OCI-LY7 (cell line): Measurements from ENCODE around the gene SLAMF6. TPM values are rescaled to one million over a fixed set of nuclear protein-coding genes. Genes with fewer than 3 reads are reported as not detected.
A peak's percentile ranks its signal among the peaks of the same experiment; 100 is the strongest.

Source experiments
- BruUV-seq: library from RNA; stranded (reverse); fragments of 400-500 nt; replicated peaks from 2 replicates; lab custom pipeline; 2021; lab: Mats Ljungman, UMichigan
- CTCF ChIA-PET: fragments of 300-600 bp; sonication (Branson Sonifier 250); formaldehyde crosslinking; loops from one replicate; lab custom pipeline; 2022; ENCODE audit warnings: antibody characterized with exemption; ENCODE audit not compliant: unreplicated experiment; lab: Charles Lee
- POLR2A ChIA-PET: fragments of 300-600 bp; sonication (Branson Sonifier 250); formaldehyde crosslinking; loops from one replicate; lab custom pipeline; 2022; ENCODE audit warnings: antibody characterized with exemption; lab: Charles Lee
- DNase-seq: peaks from one replicate; pipeline ENCODE4 v3.0.0-alpha.2; 2015; ENCODE audit warnings: low spot score
- H2AFZ ChIP-seq: fragments of 200-600 bp; sonication (generic), shearing (Covaris generic); 2 replicates; pipeline ENCODE4 v1.6.1; 2014; ENCODE audit warnings: mild to moderate bottlenecking, antibody characterized with exemption, low read length, moderate library complexity
- H3K27ac ChIP-seq: fragments of 200-600 bp; sonication (generic); 2 replicates; pipeline ENCODE4 v1.5.1; 2014; ENCODE audit warnings: mixed run types, low read depth, mild to moderate bottlenecking, moderate library complexity, low read length, inconsistent platforms; ENCODE audit not compliant: poor library complexity, severe bottlenecking
- H3K36me3 ChIP-seq: fragments of 200-600 bp; sonication (generic); 2 replicates; pipeline ENCODE4 v1.6.1; 2014; ENCODE audit warnings: mild to moderate bottlenecking, antibody characterized with exemption, low read length, moderate library complexity, mixed read lengths; ENCODE audit not compliant: insufficient read depth
- H3K4me1 ChIP-seq: fragments of 200-600 bp; sonication (generic); 2 replicates; pipeline ENCODE4 v1.5.1; 2014; ENCODE audit warnings: mild to moderate bottlenecking, low read length; ENCODE audit not compliant: insufficient read depth, poor library complexity, severe bottlenecking
- H3K4me2 ChIP-seq: fragments of 200-600 bp; sonication (generic); 2 replicates; pipeline ENCODE4 v1.6.1; 2014; ENCODE audit warnings: mild to moderate bottlenecking, low read length
- H3K4me3 ChIP-seq: fragments of 200-600 bp; sonication (generic); 2 replicates; pipeline ENCODE4 v1.5.1; 2014; ENCODE audit warnings: mild to moderate bottlenecking, low read depth, low read length; ENCODE audit not compliant: poor library complexity, severe bottlenecking
- H3K79me2 ChIP-seq: fragments of 200-600 bp; sonication (generic); 2 replicates; pipeline ENCODE4 v1.6.1; 2016; ENCODE audit warnings: low read depth, mild to moderate bottlenecking, low read length, moderate library complexity, mixed read lengths; ENCODE audit not compliant: insufficient read depth
- H3K9me2 ChIP-seq: fragments of 200-600 bp; sonication (generic); 2 replicates; pipeline ENCODE4 v1.6.1; 2016; ENCODE audit warnings: mild to moderate bottlenecking, low read length, mixed read lengths; ENCODE audit not compliant: insufficient read depth
- H3K9me3 ChIP-seq: fragments of 200-600 bp; sonication (generic); 2 replicates; pipeline ENCODE4 v1.6.1; 2014; ENCODE audit warnings: mild to moderate bottlenecking, mixed run types, low read length, mixed read lengths
- H4K20me1 ChIP-seq: fragments of 200-600 bp; sonication (generic); 2 replicates; pipeline ENCODE4 v1.6.1; 2014; ENCODE audit warnings: mild to moderate bottlenecking, antibody characterized with exemption, low read length, moderate library complexity, mixed read lengths; ENCODE audit not compliant: insufficient read depth
- CTCF ChIP-seq: fragments of 200-600 bp; sonication (generic); conservative IDR thresholded peaks from 2 replicates; pipeline ENCODE4 v1.5.1; 2014; ENCODE audit warnings: mild to moderate bottlenecking, antibody characterized with exemption, low read length, moderate library complexity, mixed read lengths
- EZH2phosphoT487 ChIP-seq: fragments of 200-600 bp; sonication (generic); IDR thresholded peaks from 2 replicates; pipeline ENCODE4 v1.6.1; 2018; ENCODE audit warnings: low read depth, borderline replicate concordance, mild to moderate bottlenecking, mixed run types, antibody characterized with exemption, low read length, moderate library complexity, mixed read lengths
- intact Hi-C: fragments of 100-400 bp; cut with micrococcal nuclease; formaldehyde crosslinking; loops from one replicate; pipeline ENCODE4 v1.10.0; 2022; ENCODE audit not compliant: unreplicated experiment
- total RNA-seq, 2 experiments: library from RNA; depleted of rRNA in 1 of 2; stranded (reverse); fragments of >200 nt in 1 of 2; shearing (Covaris generic) in 1 of 2; gene quantifications; 2 replicates each; pipeline ENCODE4 v1.2.3, GENCODE V29; 2014 to 2022

SLAMF6 gene
- total RNA-seq, 2 experiments from 2014 or later: 43.0 to 65.1 TPM

DNA sequence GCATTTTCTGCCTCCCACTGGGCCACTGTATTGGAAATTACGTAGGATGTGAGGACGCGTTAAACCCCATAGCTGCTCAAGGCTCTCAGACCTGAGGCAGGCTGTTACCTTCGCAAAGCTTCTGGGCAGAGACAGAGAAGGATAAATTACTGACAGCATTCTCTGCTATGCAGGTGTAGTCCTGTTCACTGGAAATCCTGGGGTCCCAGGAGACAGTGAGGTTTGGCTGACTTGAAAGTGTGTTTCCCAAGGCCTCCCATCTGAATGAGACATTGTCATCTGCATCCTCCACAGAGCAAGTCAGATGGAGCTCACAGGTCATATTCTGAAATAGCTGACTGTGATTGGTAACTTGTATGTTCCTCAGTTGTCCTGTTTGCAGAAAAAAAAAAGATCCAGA, 32.0 kb downstream of the SLAMF6 start:
- no peaks in the 10 kb centered on the region for H3K79me2 ChIP-seq
- peak overlapping the region; percentile 97 for H3K27ac ChIP-seq
- no peak overlapping the region for H3K4me3 ChIP-seq
- BruUV-seq: no TSS peak
- intact Hi-C loops: no loop called here
- peak; percentile 45 for DNase-seq
- CTCF ChIA-PET: interaction anchor here (1.1 kb wide), 1 partner anchor 9 kb away, joined by 3 read pairs; no protein-coding TSS in a partner anchor
- no peaks in the 10 kb centered on the region for H4K20me1 ChIP-seq
- H3K9me3 ChIP-seq: peaks cover 16% of the 10 kb centered on the region
- peaks cover 88% of the 10 kb centered on the region for H3K36me3 ChIP-seq
- H2AFZ ChIP-seq: no peak overlapping the region
- peaks cover 68% of the 10 kb centered on the region for H3K4me1 ChIP-seq
- no peaks in the 10 kb centered on the region for H3K9me2 ChIP-seq
- peak overlapping the region; percentile 65 for H3K4me2 ChIP-seq
- POLR2A ChIA-PET: interaction anchor here (0.7 to 1.0 kb wide), 2 partner anchors 9 to 10 kb away, joined by 3 read pairs; no protein-coding TSS in a partner anchor
- TF ChIP-seq EZH2phosphoT487 (no peak), CTCF (no peak)

GRCh38 chr1:160489513-160490261, 33.4 kb downstream of the SLAMF6 start:
- H3K79me2 ChIP-seq: no peaks in the 10 kb centered on the region
- no peaks in the 10 kb centered on the region for H3K9me2 ChIP-seq
- no TSS peak for BruUV-seq
- TF ChIP-seq CTCF (no peak), EZH2phosphoT487 (no peak)
- peaks cover 75% of the 10 kb centered on the region for H3K4me1 ChIP-seq
- H2AFZ ChIP-seq: no peak overlapping the region
- intact Hi-C loops: loop anchor here (2.0 kb wide), 1 partner anchor 15 kb away; no protein-coding TSS in a partner anchor
- peak overlapping the region; percentile 22 for H3K4me3 ChIP-seq
- peaks cover 26% of the 10 kb centered on the region for H3K9me3 ChIP-seq
- ChIA-PET POLR2A (interaction anchor here (0.6 to 3.2 kb wide), 9 partner anchors 10 to 185 kb away, joined by 3 to 22 read pairs (median 4); partner anchors contain the start of gene SLAMF6), CTCF (interaction anchor here (0.8 to 1.7 kb wide), 3 partner anchors 24 to 61 kb away, joined by 3 to 6 read pairs (median 5); no protein-coding TSS in a partner anchor)
- H3K36me3 ChIP-seq: peaks cover 88% of the 10 kb centered on the region
- H3K4me2 ChIP-seq: peak overlapping the region; percentile 65
- no peaks in the 10 kb centered on the region for H4K20me1 ChIP-seq
- peak; percentile 52 for DNase-seq
- H3K27ac ChIP-seq: peak overlapping the region; percentile 97
